Epithelial cell of esophagus (primary cell): ENCODE data around the gene MNDA.

Source experiments
- DNase-seq: peaks from one replicate; pipeline ENCODE4 v3.0.0; 2010; ENCODE audit warnings: low read depth
- H3K4me3 ChIP-seq: 2 replicates; pipeline ENCODE4 v1.5.1; 2011; ENCODE audit warnings: mild to moderate bottlenecking, low read length, control low read depth
- TF ChIP-seq, protein P1 (sequence below): IDR thresholded peaks from 2 replicates; pipeline ENCODE4 v1.5.1; 2011; ENCODE audit warnings: low read depth, mild to moderate bottlenecking, low read length, control low read depth, inconsistent platforms; ENCODE audit not compliant: insufficient read depth; ENCODE audit errors: missing control alignments

Gene MNDA

GRCh38 chr1:158814970-158815369, 16.2 kb upstream of the MNDA start:
- H3K4me3 ChIP-seq = no peak overlapping the region
- DNase-seq = no peak
- TF ChIP-seq, protein P1, sequence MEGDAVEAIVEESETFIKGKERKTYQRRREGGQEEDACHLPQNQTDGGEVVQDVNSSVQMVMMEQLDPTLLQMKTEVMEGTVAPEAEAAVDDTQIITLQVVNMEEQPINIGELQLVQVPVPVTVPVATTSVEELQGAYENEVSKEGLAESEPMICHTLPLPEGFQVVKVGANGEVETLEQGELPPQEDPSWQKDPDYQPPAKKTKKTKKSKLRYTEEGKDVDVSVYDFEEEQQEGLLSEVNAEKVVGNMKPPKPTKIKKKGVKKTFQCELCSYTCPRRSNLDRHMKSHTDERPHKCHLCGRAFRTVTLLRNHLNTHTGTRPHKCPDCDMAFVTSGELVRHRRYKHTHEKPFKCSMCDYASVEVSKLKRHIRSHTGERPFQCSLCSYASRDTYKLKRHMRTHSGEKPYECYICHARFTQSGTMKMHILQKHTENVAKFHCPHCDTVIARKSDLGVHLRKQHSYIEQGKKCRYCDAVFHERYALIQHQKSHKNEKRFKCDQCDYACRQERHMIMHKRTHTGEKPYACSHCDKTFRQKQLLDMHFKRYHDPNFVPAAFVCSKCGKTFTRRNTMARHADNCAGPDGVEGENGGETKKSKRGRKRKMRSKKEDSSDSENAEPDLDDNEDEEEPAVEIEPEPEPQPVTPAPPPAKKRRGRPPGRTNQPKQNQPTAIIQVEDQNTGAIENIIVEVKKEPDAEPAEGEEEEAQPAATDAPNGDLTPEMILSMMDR = no peak

GRCh38 chr1:158818560-158818959, 12.6 kb upstream of the MNDA start:
- H3K4me3 ChIP-seq = no peak overlapping the region

DNA sequence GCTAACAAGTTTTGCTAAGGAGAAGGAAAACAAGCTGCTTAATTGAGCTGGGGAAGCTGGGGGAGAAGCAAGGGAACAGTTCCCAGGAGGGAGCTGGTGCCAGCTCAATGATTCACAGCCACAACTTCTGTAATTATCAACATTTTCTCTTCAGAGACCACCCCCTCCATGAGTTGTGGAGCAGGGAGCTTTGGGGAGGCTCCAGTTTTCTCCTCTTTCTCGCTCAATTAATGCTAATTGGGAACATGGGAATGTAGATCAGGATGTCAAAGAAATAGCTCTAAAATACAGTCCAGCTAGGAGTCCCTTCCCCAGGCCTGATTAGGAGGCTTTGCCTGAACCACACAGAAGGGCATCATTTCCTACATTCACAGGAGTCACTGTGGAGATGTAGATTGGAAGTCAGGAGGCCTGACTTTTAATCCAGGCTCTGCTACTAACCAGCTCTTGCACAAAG, 12.1 kb upstream of the MNDA start:
- TF ChIP-seq, protein P1 = no peak
- DNase-seq = no peak
- H3K4me3 ChIP-seq = no peak overlapping the region

More at GRCh38 chr1:158818560-158818959, 12.6 kb upstream of the MNDA start:
- TF ChIP-seq, protein P1 = no peak
- DNase-seq = no peak

DNA sequence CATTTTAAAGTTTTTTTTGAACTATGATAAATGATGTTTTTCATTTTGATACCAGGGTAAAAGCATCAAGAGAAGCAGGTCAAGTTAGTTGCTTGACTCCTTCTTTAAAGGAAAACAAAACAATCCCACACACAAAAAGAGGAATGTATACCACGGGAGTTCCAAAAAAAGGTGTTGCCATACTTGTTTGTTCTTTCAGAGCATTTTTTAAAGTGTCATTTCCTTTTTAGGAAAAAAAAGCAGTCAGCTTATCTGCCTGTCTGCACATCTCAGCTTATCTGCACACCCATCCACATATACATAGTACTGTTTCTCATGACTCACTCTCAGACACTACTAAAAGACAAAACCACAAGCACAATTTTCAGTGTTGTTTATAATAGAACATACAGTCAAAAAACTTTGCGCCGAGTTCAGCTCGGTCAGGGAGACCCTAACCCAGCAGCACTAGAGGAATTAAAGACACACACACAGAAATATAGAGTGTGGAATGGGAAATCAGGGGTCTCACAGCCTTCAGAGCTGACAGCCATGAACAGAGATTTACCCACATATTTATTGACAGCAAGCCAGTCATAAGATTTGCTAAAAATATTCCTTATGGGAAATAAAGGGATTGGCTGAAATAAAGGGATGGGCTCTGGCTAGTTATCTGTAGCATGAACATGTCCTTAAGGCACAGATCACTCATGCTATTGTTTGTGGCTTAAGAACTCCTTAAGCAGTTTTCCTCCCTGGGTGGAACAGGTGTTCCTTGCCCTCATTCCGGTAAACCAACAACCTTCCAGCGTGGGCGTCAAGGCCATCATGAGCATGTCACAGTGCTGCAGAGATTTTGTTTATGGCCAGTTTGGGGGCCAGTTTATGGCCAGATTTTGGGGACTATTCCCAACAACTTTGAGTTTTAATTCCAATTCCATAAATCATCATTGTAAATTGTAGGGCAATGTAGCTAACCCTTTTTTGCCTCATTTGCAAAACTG, 11.4 kb upstream of the MNDA start:
- H3K4me3 ChIP-seq = no peak overlapping the region
- TF ChIP-seq, protein P1 = no peak
- no peak for DNase-seq

DNA sequence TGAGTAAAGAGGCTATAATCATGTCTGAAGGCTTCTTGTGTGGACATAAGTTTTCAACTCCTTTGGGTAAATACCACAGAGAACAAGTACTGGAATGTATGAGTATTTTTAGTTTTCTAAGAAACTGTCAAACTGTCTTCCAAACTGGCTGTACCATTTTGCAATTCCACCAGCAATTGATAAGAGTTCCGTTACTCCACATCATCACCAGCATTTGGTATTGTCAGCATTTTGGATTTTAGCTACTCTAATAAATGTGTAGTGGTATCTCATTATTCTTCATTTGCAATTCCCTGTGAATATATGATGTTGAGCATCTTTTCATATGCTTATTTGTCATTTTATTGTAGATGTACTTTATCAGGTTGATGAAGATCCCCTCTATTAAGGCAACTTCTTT, 9.4 kb upstream of the MNDA start:
- DNase-seq = no peak
- TF ChIP-seq, protein P1 = no peak
- H3K4me3 ChIP-seq = no peak overlapping the region

- TF ChIP-seq, protein P1 = no peak
- DNase-seq = no peak
- no peak overlapping the region for H3K4me3 ChIP-seq
Measured at GRCh38 chr1:158830074-158830677, 975 bp upstream of the MNDA start.
